BE2C (cell line): ENCODE results near the gene NALCN.

Source experiments
- DNase-seq: peaks from one replicate; pipeline ENCODE4 v3.0.0-alpha.2; 2020
- H3K27me3 ChIP-seq: fragments of 250-450 bp; sonication (Bioruptor Pico); 2 replicates; pipeline ENCODE4 v1.5.1; 2020; ENCODE audit warnings: mild to moderate bottlenecking
- H3K36me3 ChIP-seq: fragments of 250-450 bp; sonication (Bioruptor Pico); 2 replicates; pipeline ENCODE4 v1.5.1; 2020; ENCODE audit warnings: mild to moderate bottlenecking
- H3K4me1 ChIP-seq: fragments of 250-450 bp; sonication (Bioruptor Pico); 2 replicates; pipeline ENCODE4 v1.5.1; 2020
- H3K4me3 ChIP-seq: 2 replicates; pipeline ENCODE4 v1.5.1; 2011; ENCODE audit warnings: low read depth, low read length
- H3K9me3 ChIP-seq: fragments of 250-450 bp; sonication (Bioruptor Pico); 2 replicates; pipeline ENCODE4 v1.5.1; 2020
- TF ChIP-seq, protein P1 (sequence below): IDR thresholded peaks from 2 replicates; pipeline ENCODE4 v1.5.1; 2012; ENCODE audit warnings: mild to moderate bottlenecking, low read depth, low read length

NALCN gene

DNA sequence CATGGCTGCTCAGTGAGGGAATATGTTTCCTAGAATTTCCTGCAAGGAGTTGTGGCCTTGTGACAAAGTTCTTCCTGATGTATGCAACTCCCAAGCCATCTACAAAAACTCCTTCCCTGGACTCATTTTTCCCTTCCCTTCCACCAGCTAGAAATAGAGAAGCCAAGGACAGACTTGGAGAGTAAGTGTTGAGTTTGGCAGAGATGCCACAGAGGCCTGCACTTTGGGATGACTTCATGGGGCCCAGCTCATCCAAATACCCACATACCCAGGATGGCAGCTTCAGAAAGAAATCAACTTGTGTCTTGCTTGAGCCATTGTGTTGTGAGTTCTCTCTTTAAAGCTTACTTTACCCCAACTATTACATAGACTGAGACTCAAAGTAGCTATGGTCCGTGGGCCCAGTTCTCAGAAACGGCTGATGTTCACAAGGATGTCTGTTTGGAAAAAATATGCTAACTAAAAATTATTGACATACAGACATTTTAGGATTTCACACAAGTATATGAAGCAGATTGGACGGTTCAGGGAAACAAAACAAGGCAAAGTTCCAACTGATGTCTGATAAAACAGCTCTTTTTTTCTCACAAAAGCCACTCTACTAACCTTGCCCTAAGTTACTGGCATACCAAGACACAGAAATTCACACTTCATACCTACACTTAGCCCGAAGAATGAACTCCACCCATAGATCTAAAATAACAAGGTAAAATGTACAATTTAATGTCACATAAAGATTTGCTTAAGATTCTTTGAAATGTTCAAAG is 107.9 kb downstream of the NALCN start:
- H3K9me3 ChIP-seq, result no peaks in the 10 kb centered on the region
- no peak overlapping the region for H3K4me3 ChIP-seq
- H3K36me3 ChIP-seq, result no peaks in the 10 kb centered on the region
- no peaks in the 10 kb centered on the region for H3K4me1 ChIP-seq
- TF ChIP-seq, protein P1, sequence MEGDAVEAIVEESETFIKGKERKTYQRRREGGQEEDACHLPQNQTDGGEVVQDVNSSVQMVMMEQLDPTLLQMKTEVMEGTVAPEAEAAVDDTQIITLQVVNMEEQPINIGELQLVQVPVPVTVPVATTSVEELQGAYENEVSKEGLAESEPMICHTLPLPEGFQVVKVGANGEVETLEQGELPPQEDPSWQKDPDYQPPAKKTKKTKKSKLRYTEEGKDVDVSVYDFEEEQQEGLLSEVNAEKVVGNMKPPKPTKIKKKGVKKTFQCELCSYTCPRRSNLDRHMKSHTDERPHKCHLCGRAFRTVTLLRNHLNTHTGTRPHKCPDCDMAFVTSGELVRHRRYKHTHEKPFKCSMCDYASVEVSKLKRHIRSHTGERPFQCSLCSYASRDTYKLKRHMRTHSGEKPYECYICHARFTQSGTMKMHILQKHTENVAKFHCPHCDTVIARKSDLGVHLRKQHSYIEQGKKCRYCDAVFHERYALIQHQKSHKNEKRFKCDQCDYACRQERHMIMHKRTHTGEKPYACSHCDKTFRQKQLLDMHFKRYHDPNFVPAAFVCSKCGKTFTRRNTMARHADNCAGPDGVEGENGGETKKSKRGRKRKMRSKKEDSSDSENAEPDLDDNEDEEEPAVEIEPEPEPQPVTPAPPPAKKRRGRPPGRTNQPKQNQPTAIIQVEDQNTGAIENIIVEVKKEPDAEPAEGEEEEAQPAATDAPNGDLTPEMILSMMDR, result no peak
- no peak for DNase-seq
- H3K27me3 ChIP-seq, result no peaks in the 10 kb centered on the region

DNA sequence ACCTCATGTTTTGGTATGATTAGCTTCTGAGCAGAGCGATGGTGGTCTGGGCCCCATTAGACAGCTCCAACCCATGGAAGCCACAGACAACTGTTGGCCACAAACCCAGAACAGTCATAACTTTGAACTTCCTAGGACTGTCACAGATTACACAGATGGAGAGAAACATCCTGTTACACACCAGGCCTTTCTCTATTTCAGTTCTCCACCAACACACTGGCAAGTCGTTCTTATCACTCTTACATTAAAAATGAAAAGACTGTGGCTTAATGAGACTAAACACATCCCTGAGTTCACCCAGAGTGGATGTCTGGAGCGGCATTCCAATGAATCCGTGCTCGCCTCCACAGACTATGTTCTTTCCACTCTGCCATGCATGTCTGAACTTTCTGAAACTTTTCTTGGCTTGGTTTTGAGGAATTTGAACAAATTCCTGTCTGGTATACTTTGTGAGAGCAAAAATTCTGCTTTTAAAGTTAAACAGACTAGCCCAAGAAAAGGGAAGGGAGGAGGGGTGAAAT is 109.1 kb downstream of the NALCN start:
- Histone ChIP-seq H3K4me3 (no peak overlapping the region), H3K36me3 (no peaks in the 10 kb centered on the region), H3K9me3 (no peaks in the 10 kb centered on the region), H3K4me1 (no peaks in the 10 kb centered on the region), H3K27me3 (no peaks in the 10 kb centered on the region)
- no peak for DNase-seq
- TF ChIP-seq, protein P1, result no peak

DNA sequence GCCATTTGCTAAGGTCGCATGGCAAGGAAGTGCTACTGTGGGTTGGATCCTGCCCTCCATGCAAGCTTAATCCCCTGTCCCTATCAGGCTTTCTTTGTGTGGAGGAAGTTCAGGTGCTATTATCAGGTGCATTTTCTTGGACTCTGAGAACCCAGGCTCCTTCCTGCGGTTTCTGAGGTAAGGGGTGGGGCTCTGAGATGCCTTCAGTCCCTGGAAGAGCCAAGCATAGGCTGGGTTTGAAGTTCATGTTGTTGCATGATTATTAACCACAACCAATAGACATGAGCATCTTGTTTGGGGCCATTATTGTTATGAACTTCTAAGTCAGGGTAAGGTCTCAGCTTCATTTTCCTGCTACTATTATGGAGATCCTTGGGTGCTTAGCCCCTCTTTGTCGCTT is 109.5 kb downstream of the NALCN start:
- Histone ChIP-seq H3K36me3 (no peaks in the 10 kb centered on the region), H3K4me3 (no peak overlapping the region), H3K4me1 (no peaks in the 10 kb centered on the region), H3K9me3 (no peaks in the 10 kb centered on the region), H3K27me3 (no peaks in the 10 kb centered on the region)
- TF ChIP-seq, protein P1, result no peak
- no peak for DNase-seq

DNA sequence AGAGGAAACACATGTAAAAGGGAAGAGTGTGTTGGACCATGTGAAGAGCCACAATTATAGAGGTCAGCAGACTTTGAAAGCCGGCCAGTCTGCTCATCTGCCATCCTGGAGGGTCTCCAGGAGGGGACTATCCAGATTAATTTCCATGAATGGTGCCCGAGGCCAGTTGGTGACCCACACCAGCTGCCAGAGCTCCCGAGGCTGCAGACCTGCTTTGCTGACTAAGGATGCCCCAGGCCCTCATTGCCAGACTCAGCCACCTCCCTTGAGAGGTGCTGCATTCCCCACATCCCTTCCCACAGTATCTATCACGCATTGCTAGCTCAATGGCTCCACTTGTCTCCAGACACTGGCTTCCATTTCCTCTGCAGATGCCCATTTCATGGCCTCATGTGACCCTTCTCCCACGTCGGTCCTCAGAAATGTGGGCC is 110.3 kb downstream of the NALCN start:
- Histone ChIP-seq H3K4me3 (no peak overlapping the region), H3K27me3 (no peaks in the 10 kb centered on the region), H3K9me3 (no peaks in the 10 kb centered on the region), H3K36me3 (no peaks in the 10 kb centered on the region), H3K4me1 (no peaks in the 10 kb centered on the region)
- TF ChIP-seq, protein P1, result no peak
- peak; percentile 26 for DNase-seq

DNA sequence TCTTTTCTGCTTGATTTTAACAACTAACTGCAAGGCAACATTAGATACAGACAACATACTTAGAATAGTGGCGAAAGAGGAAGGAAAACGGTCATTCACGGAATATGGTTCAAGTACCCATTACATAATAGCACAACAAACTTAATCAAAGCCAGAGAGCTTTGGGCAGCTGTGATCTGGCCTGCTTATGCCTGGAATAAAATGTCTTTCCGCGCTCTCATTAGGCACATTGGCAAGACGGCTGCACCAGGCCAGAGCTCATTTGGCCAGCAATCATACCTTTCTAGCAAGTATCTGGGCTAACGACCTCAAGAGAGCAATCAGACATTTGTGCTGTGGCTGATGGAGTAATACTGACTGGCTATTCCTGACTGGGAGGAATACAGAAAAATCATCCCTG is 112.8 kb downstream of the NALCN start:
- Histone ChIP-seq H3K4me1 (no peaks in the 10 kb centered on the region), H3K36me3 (no peaks in the 10 kb centered on the region), H3K4me3 (no peak overlapping the region), H3K27me3 (no peaks in the 10 kb centered on the region), H3K9me3 (no peaks in the 10 kb centered on the region)
- no peak for DNase-seq
- TF ChIP-seq, protein P1, result no peak

DNA sequence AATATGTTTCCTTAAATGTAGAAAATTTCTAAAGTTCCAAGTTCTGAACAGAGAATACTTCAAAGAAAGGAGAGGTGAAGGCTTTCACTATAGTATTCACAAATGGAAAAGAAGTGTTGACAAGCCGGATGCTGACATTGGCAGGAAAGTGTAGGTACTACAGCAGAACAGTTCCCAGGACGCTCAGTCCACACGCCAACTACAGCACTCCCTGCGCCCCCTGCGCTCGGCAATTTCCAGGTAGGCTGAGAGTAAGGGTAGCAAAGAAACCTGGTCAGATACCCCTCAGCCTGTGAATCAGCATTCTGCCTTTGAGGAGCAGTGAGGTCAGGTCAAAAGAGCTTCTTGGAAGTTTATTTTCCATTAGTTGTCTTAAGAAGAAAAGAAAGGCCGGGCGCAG is 115.3 kb downstream of the NALCN start:
- no peaks in the 10 kb centered on the region for H3K4me1 ChIP-seq
- no peak overlapping the region for H3K4me3 ChIP-seq
- no peak for DNase-seq
- TF ChIP-seq, protein P1, result no peak
- no peaks in the 10 kb centered on the region for H3K9me3 ChIP-seq
- no peaks in the 10 kb centered on the region for H3K36me3 ChIP-seq
- H3K27me3 ChIP-seq, result no peaks in the 10 kb centered on the region
